Thyroid gland (tissue), 4 donors: ENCODE results near the gene KIAA0040. TPM values are rescaled to one million over a fixed set of nuclear protein-coding genes. Genes with fewer than 3 reads are reported as not detected.

Source experiments
- DNase-seq, 2 donors: peaks; one replicate each; pipeline ENCODE4 v3.0.0-alpha.2; 2019
- H3K27ac ChIP-seq, 3 donors: fragments of 200-600 bp; sonication (generic); 1 replicate in 2 of 3; 2 replicates in 1 of 3; pipeline ENCODE4 v1.5.1; 2016 to 2019; ENCODE audit warnings: mild to moderate bottlenecking in 1 of 3, moderate library complexity in 1 of 3
- H3K27me3 ChIP-seq: fragments of 200-600 bp; sonication (generic); one replicate; pipeline ENCODE4 v1.5.1; 2019
- H3K36me3 ChIP-seq, 2 donors: fragments of 200-600 bp; sonication (generic); one replicate each; pipeline ENCODE4 v1.5.1; 2016 to 2019
- H3K4me1 ChIP-seq, 2 donors: fragments of 200-600 bp; sonication (generic); one replicate each; pipeline ENCODE4 v1.5.1; 2017 to 2019
- H3K4me3 ChIP-seq, 3 donors: fragments of 200-600 bp; sonication (generic); replicated peaks in 1 of 3; 1 replicate in 2 of 3; 2 replicates in 1 of 3; pipeline ENCODE4 v1.5.1; 2016; ENCODE audit warnings: mild to moderate bottlenecking in 1 of 3
- H3K9me3 ChIP-seq: fragments of 200-600 bp; sonication (generic); one replicate; pipeline ENCODE4 v1.5.1; 2017
- CTCF ChIP-seq, 6 experiments: fragments of 200-600 bp in 3 of 6; fragments of 450-650 bp in 3 of 6; sonication (generic) in 3 of 6; IDR thresholded peaks; one replicate each; pipeline ENCODE4 v1.5.1; 2016 to 2019; ENCODE audit warnings: antibody characterized with exemption in 6 of 6, mild to moderate bottlenecking in 2 of 6, inconsistent platforms in 1 of 6, moderate library complexity in 1 of 6
- POLR2A ChIP-seq, 2 donors: fragments of 450-650 bp; IDR thresholded peaks; one replicate each; pipeline ENCODE4 v1.6.1; 2017; ENCODE audit warnings: antibody characterized with exemption in 2 of 2, mild to moderate bottlenecking in 2 of 2, moderate library complexity in 1 of 2
- WGBS, 2 donors: methylation state at CpG; one replicate each; pipeline ENCODE4 v1.1.5; 2017; 5-methylcytosine and 5-hydroxymethylcytosine counted together
- intact Hi-C: fragments of 100-400 bp; cut with DNase I; formaldehyde crosslinking; loops from one replicate; pipeline ENCODE4 v1.15.1; 2023
- total RNA-seq, 4 donors: library from RNA; depleted of rRNA; stranded (reverse); fragments of >200 nt; gene quantifications; one replicate each; pipeline ENCODE4 v1.2.3, GENCODE V29; 2016

Gene KIAA0040
- total RNA-seq, 4 donors from 2014 or later = 15.5 to 28.4 (median 16.8) TPM

GRCh38 chr1:175157200-175157599 lies 35.4 kb downstream of the KIAA0040 start:
- Histone ChIP-seq H3K36me3 (peaks cover 0 to 16% of the 10 kb centered on the region in 2 donors), H3K4me1 (peaks cover 0 to 6% of the 10 kb centered on the region in 2 donors), H3K4me3 (no peak overlapping the region), H3K9me3 (no peaks in the 10 kb centered on the region), H3K27ac (no peak overlapping the region), H3K27me3 (no peaks in the 10 kb centered on the region)
- intact Hi-C loops = no loop called here
- TF ChIP-seq CTCF (IDR thresholded peaks at IDR 0.05) (no peak), POLR2A (IDR thresholded peaks at IDR 0.05) (no peak)
- DNase-seq = no peak
- WGBS, 2 donors = 93 to 95% methylated on average over 2 of the region's 2 CpGs

- Histone ChIP-seq H3K4me1 (peaks cover 0 to 6% of the 10 kb centered on the region in 2 donors), H3K27ac (no peak overlapping the region), H3K36me3 (peaks cover 0 to 13% of the 10 kb centered on the region in 2 donors), H3K27me3 (no peaks in the 10 kb centered on the region), H3K4me3 (no peak overlapping the region), H3K9me3 (no peaks in the 10 kb centered on the region)
- TF ChIP-seq CTCF (IDR thresholded peaks at IDR 0.05) (no peak), POLR2A (IDR thresholded peaks at IDR 0.05) (no peak)
- peak in 1 of 2 donors; percentile 43 for DNase-seq
- 48 to 54% methylated on average over 5 of the region's 5 CpGs for WGBS, 2 donors
- intact Hi-C loops = no loop called here
Observed at GRCh38 chr1:175155936-175156335, 36.6 kb downstream of the KIAA0040 start.

GRCh38 chr1:175155473-175155856 lies 37.1 kb downstream of the KIAA0040 start:
- 64 to 81% methylated on average over 4 of the region's 4 CpGs for WGBS, 2 donors

GRCh38 chr1:175154629-175155472 lies 37.7 kb downstream of the KIAA0040 start:
- no peak overlapping the region for H3K27ac ChIP-seq
- H3K9me3 ChIP-seq = no peaks in the 10 kb centered on the region
- TF ChIP-seq CTCF (IDR thresholded peaks at IDR 0.05) = peak; percentile 71 to 89 (median 78)
- no peak for TF ChIP-seq POLR2A (IDR thresholded peaks at IDR 0.05)
- intact Hi-C loops = loop anchor here (5.0 kb wide), 2 partner anchors 67 to 732 kb away; no protein-coding TSS in a partner anchor
- no peak overlapping the region for H3K4me3 ChIP-seq
- H3K27me3 ChIP-seq = no peaks in the 10 kb centered on the region
- peak; percentile 72 to 85 for DNase-seq
- WGBS, 2 donors = 22 to 24% methylated on average over 11 of the region's 11 CpGs
- peaks cover 0 to 6% of the 10 kb centered on the region in 2 donors for H3K4me1 ChIP-seq
- peaks cover 0 to 2% of the 10 kb centered on the region in 2 donors for H3K36me3 ChIP-seq

More at GRCh38 chr1:175155473-175155856, 37.1 kb downstream of the KIAA0040 start:
- no peak overlapping the region for H3K4me3 ChIP-seq
- TF ChIP-seq POLR2A (IDR thresholded peaks at IDR 0.05) (no peak), CTCF (IDR thresholded peaks at IDR 0.05) (no peak)
- no peaks in the 10 kb centered on the region for H3K9me3 ChIP-seq
- no peak overlapping the region for H3K27ac ChIP-seq
- H3K27me3 ChIP-seq = no peaks in the 10 kb centered on the region
- no peak for DNase-seq
- H3K4me1 ChIP-seq = peaks cover 0 to 6% of the 10 kb centered on the region in 2 donors
- intact Hi-C loops = no loop called here
- peaks cover 0 to 9% of the 10 kb centered on the region in 2 donors for H3K36me3 ChIP-seq
